WTC11 (cell line): ENCODE measurements around the gene DYSF.

ENCODE experiments used
- ATF2 ChIP-seq: sonication (generic); formaldehyde crosslinking; IDR thresholded peaks from 2 replicates; pipeline ENCODE4 v1.8.1; 2022; ENCODE audit warnings: low read depth, missing genetic modification reagents, borderline replicate concordance
- E2F5 ChIP-seq: sonication (generic); formaldehyde crosslinking; IDR thresholded peaks from 2 replicates; pipeline ENCODE4 v1.8.1; 2022; ENCODE audit warnings: mild to moderate bottlenecking, moderate library complexity, missing genetic modification reagents
- EMX1 ChIP-seq: fragments of 250-450 bp; sonication (Bioruptor Pico); IDR thresholded peaks from 2 replicates; pipeline ENCODE4 v1.8.0; 2021; ENCODE audit warnings: mild to moderate bottlenecking
- NFYB ChIP-seq: sonication (generic); formaldehyde crosslinking; conservative IDR thresholded peaks from 2 replicates; pipeline ENCODE4 v1.8.0; 2022; ENCODE audit warnings: low read depth, missing genetic modification reagents
- NR3C1 ChIP-seq: sonication (generic); formaldehyde crosslinking; conservative IDR thresholded peaks from 2 replicates; pipeline ENCODE4 v1.8.1; 2023; ENCODE audit warnings: low read depth, mild to moderate bottlenecking, missing genetic modification reagents
- SP1 ChIP-seq: sonication (generic); formaldehyde crosslinking; conservative IDR thresholded peaks from 2 replicates; pipeline ENCODE4 v1.8.1; 2022; ENCODE audit warnings: missing genetic modification reagents
- TF ChIP-seq, protein P1 (sequence below): sonication (generic); formaldehyde crosslinking; IDR thresholded peaks from 2 replicates; pipeline ENCODE4 v1.8.1; 2022; ENCODE audit warnings: missing genetic modification reagents, borderline replicate concordance
- TF ChIP-seq, protein P2 (sequence below): sonication (generic); formaldehyde crosslinking; IDR thresholded peaks from 2 replicates; pipeline ENCODE4 v1.8.1; 2023; ENCODE audit warnings: mild to moderate bottlenecking, missing genetic modification reagents, borderline replicate concordance
- TF ChIP-seq, protein P3 (sequence below): sonication (generic); formaldehyde crosslinking; IDR thresholded peaks from 2 replicates; pipeline ENCODE4 v1.8.0; 2022; ENCODE audit warnings: mild to moderate bottlenecking, missing genetic modification reagents
- TF ChIP-seq, protein P4 (sequence below): fragments of 200-600 bp; IDR thresholded peaks from 2 replicates; pipeline ENCODE4 v1.8.0; 2022; ENCODE audit warnings: antibody characterized with exemption
- TF ChIP-seq, protein P5 (sequence below): sonication (generic); formaldehyde crosslinking; IDR thresholded peaks from 2 replicates; pipeline ENCODE4 v1.8.1; 2022; ENCODE audit warnings: mild to moderate bottlenecking, missing genetic modification reagents, moderate library complexity, borderline replicate concordance

DNA sequence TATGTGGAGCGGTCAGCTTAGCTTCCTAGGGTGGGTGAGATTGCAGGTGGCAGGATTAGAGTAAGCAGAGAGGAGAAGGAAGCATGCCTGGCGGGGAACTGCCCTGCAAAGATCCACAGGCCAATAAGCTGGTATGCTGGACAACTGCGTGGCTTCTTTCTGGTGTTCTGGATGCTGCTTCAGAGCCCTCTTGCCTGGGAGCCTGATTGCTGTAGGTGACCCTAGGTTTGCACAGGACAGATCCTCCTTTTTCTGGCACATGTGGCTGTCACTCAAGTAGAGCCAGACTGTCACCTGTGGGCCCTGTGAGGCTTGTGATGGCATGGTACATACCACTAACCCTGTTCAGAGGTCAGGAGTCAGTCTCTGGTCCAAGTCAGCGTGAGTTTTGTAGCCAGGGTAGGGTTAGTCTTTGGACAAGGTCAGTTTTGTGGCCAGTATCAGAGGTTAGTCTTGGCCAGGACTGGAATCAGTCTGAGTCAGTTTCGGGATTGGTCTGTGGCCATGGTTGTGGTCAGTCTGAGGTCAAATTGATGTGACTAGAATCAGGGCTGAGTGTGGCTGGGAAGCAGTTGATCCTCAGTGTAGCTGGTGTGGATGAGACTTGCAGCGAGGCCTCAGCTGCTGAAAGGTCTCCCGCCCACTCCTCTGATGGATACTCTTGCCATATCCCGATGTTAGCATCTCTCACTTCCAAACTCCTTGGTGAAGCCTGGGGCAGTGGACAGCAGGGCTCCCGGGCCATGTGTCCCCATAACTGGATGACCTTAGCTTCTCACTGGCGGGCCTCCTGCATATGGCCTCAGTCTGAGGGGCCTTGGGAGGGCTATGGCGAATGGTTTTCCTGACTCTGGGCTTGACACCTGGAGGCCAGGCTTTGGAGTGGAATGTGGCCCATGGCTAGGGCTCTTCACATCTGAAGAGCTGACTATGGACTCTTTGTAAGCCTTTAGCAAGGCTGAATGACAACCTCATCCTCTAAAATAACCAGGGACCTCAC lies 260.5 kb downstream of the DYSF start:
- TF ChIP-seq, protein P1, sequence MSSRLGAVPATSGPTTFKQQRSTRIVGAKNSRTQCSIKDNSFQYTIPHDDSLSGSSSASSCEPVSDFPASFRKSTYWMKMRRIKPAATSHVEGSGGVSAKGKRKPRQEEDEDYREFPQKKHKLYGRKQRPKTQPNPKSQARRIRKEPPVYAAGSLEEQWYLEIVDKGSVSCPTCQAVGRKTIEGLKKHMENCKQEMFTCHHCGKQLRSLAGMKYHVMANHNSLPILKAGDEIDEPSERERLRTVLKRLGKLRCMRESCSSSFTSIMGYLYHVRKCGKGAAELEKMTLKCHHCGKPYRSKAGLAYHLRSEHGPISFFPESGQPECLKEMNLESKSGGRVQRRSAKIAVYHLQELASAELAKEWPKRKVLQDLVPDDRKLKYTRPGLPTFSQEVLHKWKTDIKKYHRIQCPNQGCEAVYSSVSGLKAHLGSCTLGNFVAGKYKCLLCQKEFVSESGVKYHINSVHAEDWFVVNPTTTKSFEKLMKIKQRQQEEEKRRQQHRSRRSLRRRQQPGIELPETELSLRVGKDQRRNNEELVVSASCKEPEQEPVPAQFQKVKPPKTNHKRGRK (CRISPR knock-in tag): no peak
- no peak for TF ChIP-seq NFYB (CRISPR knock-in tag)
- TF ChIP-seq NR3C1 (CRISPR knock-in tag): no peak
- TF ChIP-seq E2F5: no peak
- TF ChIP-seq, protein P2, sequence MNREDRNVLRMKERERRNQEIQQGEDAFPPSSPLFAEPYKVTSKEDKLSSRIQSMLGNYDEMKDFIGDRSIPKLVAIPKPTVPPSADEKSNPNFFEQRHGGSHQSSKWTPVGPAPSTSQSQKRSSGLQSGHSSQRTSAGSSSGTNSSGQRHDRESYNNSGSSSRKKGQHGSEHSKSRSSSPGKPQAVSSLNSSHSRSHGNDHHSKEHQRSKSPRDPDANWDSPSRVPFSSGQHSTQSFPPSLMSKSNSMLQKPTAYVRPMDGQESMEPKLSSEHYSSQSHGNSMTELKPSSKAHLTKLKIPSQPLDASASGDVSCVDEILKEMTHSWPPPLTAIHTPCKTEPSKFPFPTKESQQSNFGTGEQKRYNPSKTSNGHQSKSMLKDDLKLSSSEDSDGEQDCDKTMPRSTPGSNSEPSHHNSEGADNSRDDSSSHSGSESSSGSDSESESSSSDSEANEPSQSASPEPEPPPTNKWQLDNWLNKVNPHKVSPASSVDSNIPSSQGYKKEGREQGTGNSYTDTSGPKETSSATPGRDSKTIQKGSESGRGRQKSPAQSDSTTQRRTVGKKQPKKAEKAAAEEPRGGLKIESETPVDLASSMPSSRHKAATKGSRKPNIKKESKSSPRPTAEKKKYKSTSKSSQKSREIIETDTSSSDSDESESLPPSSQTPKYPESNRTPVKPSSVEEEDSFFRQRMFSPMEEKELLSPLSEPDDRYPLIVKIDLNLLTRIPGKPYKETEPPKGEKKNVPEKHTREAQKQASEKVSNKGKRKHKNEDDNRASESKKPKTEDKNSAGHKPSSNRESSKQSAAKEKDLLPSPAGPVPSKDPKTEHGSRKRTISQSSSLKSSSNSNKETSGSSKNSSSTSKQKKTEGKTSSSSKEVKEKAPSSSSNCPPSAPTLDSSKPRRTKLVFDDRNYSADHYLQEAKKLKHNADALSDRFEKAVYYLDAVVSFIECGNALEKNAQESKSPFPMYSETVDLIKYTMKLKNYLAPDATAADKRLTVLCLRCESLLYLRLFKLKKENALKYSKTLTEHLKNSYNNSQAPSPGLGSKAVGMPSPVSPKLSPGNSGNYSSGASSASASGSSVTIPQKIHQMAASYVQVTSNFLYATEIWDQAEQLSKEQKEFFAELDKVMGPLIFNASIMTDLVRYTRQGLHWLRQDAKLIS: no peak
- TF ChIP-seq SP1 (CRISPR knock-in tag): no peak
- TF ChIP-seq EMX1: no peak
- no peak for TF ChIP-seq ATF2
- TF ChIP-seq, protein P3, sequence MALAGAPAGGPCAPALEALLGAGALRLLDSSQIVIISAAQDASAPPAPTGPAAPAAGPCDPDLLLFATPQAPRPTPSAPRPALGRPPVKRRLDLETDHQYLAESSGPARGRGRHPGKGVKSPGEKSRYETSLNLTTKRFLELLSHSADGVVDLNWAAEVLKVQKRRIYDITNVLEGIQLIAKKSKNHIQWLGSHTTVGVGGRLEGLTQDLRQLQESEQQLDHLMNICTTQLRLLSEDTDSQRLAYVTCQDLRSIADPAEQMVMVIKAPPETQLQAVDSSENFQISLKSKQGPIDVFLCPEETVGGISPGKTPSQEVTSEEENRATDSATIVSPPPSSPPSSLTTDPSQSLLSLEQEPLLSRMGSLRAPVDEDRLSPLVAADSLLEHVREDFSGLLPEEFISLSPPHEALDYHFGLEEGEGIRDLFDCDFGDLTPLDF: no peak
- TF ChIP-seq, protein P4, sequence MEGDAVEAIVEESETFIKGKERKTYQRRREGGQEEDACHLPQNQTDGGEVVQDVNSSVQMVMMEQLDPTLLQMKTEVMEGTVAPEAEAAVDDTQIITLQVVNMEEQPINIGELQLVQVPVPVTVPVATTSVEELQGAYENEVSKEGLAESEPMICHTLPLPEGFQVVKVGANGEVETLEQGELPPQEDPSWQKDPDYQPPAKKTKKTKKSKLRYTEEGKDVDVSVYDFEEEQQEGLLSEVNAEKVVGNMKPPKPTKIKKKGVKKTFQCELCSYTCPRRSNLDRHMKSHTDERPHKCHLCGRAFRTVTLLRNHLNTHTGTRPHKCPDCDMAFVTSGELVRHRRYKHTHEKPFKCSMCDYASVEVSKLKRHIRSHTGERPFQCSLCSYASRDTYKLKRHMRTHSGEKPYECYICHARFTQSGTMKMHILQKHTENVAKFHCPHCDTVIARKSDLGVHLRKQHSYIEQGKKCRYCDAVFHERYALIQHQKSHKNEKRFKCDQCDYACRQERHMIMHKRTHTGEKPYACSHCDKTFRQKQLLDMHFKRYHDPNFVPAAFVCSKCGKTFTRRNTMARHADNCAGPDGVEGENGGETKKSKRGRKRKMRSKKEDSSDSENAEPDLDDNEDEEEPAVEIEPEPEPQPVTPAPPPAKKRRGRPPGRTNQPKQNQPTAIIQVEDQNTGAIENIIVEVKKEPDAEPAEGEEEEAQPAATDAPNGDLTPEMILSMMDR: no peak
- TF ChIP-seq, protein P5, sequence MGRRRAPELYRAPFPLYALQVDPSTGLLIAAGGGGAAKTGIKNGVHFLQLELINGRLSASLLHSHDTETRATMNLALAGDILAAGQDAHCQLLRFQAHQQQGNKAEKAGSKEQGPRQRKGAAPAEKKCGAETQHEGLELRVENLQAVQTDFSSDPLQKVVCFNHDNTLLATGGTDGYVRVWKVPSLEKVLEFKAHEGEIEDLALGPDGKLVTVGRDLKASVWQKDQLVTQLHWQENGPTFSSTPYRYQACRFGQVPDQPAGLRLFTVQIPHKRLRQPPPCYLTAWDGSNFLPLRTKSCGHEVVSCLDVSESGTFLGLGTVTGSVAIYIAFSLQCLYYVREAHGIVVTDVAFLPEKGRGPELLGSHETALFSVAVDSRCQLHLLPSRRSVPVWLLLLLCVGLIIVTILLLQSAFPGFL (CRISPR knock-in tag): no peak
